Neutrophil (primary cell): Measurements from ENCODE around the gene SHPK.

ENCODE experiments used
- H3K27ac ChIP-seq: fragments of 200-600 bp; sonication (generic); 2 replicates; pipeline ENCODE4 v1.5.1; 2016; ENCODE audit warnings: mild to moderate bottlenecking, moderate library complexity
- H3K27me3 ChIP-seq: fragments of 200-600 bp; sonication (generic); 2 replicates; pipeline ENCODE4 v1.6.0; 2016; ENCODE audit warnings: mild to moderate bottlenecking
- H3K36me3 ChIP-seq: fragments of 200-600 bp; sonication (generic); 2 replicates; pipeline ENCODE4 v1.5.1; 2017
- H3K4me1 ChIP-seq, 2 experiments: fragments of 200-600 bp in 1 of 2; sonication (generic) in 1 of 2; 1 replicate in 1 of 2; 2 replicates in 1 of 2; pipeline versions ENCODE4 v1.5.1 to v1.6.1; 2013 to 2016; ENCODE audit warnings: low read depth in 1 of 2, low read length in 1 of 2, mild to moderate bottlenecking in 1 of 2, moderate library complexity in 1 of 2; ENCODE audit not compliant: control insufficient read depth in 1 of 2, insufficient read depth in 1 of 2
- H3K4me3 ChIP-seq, 2 experiments: fragments of 200-600 bp in 1 of 2; sonication (generic) in 1 of 2; 1 replicate in 1 of 2; 2 replicates in 1 of 2; pipeline ENCODE4 v1.5.1; 2013 to 2016; ENCODE audit warnings: low read depth in 1 of 2, low read length in 1 of 2, mild to moderate bottlenecking in 1 of 2, moderate library complexity in 1 of 2
- H3K9me3 ChIP-seq: fragments of 200-600 bp; sonication (generic); 2 replicates; pipeline ENCODE4 v1.5.1; 2016
- CTCF ChIP-seq: fragments of 200-600 bp; sonication (generic); IDR thresholded peaks from 2 replicates; pipeline ENCODE4 v1.5.1; 2016; ENCODE audit warnings: antibody characterized with exemption

The SHPK gene

DNA sequence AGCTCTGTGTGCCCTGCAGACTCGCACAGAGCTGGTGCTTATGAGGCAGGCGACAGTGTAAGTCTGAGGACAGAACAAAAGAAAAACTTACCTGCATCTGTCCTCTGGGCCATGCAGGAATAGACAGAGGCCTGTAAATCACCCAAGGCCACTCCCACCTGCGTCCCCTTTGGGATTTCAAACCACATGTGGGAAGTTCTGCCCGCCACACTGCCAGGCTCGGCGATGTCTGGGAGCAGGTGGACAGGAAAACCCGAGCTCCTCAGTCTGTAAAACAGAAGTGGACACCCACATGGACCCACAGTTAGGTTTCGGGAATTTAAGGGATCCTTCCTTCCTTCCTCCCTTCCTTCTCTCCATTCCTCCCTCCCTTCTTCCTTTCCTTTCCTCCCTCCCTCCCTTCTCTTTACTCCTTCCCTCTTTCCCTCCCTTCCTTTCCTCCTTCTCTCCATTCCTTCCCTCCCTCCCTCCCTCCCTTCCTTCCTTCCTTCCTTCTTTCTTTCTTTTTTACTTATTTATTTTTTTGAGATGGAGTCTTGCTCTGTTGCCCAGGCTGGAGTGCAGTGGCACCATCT is 14.8 kb downstream of the SHPK start:
- TF ChIP-seq CTCF = no peak
- Histone ChIP-seq H3K4me3 (no peak overlapping the region), H3K4me1 (no peaks in the 10 kb centered on the region), H3K9me3 (no peaks in the 10 kb centered on the region), H3K27me3 (no peaks in the 10 kb centered on the region), H3K27ac (no peak overlapping the region), H3K36me3 (peaks cover 55% of the 10 kb centered on the region)

DNA sequence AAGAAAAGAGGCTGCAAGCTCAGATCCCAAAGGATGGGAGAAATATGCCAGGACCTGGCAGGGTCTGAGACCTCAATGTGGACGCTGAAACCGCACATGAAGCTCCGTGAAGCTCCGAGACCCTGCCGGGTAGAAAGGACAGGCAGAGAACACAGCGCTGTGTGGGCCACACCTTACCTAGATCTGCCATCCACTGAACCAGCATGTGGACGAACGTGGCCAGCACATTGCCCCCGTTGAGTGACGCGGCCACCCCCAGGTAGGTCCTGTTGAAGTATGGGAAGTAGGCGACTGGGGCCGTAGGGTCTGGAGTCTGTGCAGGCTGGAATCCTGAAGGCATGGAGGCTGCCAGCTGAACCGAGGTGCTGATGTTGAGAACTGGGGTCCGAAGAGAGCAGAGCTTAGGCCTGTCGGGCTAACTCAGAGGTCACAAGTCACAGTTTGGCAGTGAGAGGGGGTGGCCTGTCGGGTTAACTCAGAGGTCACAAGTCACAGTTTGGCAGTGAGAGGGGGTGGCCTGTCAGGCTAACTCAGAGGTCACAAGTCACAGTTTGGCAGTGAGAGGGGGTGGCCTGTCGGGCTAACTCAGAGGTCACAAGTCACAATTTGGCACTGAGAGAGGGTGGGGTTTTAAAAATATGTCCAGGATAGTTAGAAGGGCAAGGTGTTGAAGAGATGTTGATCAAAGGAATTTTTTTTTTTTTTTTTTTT is 20.7 kb downstream of the SHPK start:
- Histone ChIP-seq H3K4me3 (no peak overlapping the region), H3K27ac (no peak overlapping the region), H3K36me3 (peaks cover 60% of the 10 kb centered on the region), H3K9me3 (no peaks in the 10 kb centered on the region), H3K27me3 (no peaks in the 10 kb centered on the region), H3K4me1 (no peaks in the 10 kb centered on the region)
- TF ChIP-seq CTCF = no peak

GRCh38 chr17:3613124-3613523 is 22.9 kb downstream of the SHPK start:
- Histone ChIP-seq H3K4me3 (no peak overlapping the region), H3K27ac (no peak overlapping the region), H3K9me3 (no peaks in the 10 kb centered on the region), H3K36me3 (peaks cover 68% of the 10 kb centered on the region), H3K27me3 (no peaks in the 10 kb centered on the region), H3K4me1 (no peaks in the 10 kb centered on the region)
- no peak for TF ChIP-seq CTCF

GRCh38 chr17:3610523-3610922 is 25.5 kb downstream of the SHPK start:
- no peak for TF ChIP-seq CTCF
- Histone ChIP-seq H3K4me3 (no peak overlapping the region), H3K4me1 (no peaks in the 10 kb centered on the region), H3K9me3 (no peaks in the 10 kb centered on the region), H3K27me3 (no peaks in the 10 kb centered on the region), H3K27ac (no peak overlapping the region), H3K36me3 (peaks cover 67% of the 10 kb centered on the region)

DNA sequence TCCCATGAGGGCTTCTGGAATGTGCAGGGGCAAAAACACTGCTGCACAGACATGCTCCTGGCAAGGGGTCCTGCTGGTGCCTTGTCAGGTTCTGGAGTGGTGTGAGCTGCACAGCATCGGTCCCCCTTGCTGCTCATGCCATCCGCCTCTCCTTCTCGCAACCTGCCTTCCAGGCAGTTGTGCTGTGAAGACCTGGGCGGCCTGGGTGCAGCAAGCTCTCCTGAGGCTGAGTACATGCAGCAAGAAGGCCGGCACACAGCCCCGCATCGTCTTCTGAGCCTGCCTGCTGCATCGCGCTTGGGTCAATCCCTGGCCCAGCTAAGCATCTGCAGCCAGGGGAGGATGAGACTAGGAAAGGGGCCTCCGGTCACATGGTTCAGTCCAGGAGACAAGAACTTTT is 26.4 kb downstream of the SHPK start:
- no peak for TF ChIP-seq CTCF
- H3K36me3 ChIP-seq = peaks cover 64% of the 10 kb centered on the region
- no peaks in the 10 kb centered on the region for H3K27me3 ChIP-seq

More for the DNA sequence above, 26.4 kb downstream of the SHPK start:
- Histone ChIP-seq H3K4me1 (no peaks in the 10 kb centered on the region), H3K9me3 (no peaks in the 10 kb centered on the region), H3K27ac (no peak overlapping the region), H3K4me3 (no peak overlapping the region)
